Naive B cell (primary cell): ENCODE data around the gene LRRC75A. TPM values are rescaled to one million over a fixed set of nuclear protein-coding genes. Genes with fewer than 3 reads are reported as not detected.
A peak's percentile ranks its signal among the peaks of the same experiment; 100 is the strongest.

Source experiments
- ATAC-seq, 2 donors: fragments of 150-1000 bp; cut with Tn5 transposase; 2 replicates each; pipeline ENCODE4 v1.10.0; 2021; ENCODE audit warnings: low read depth in 2 of 2, mild to moderate bottlenecking in 2 of 2, moderate library complexity in 2 of 2
- DNase-seq: peaks from one replicate; pipeline ENCODE4 v3.0.0; 2022
- H3K27ac Mint-ChIP-seq, 6 donors: one replicate each; pipeline ENCODE4 v1.8.0; 2020 to 2022; ENCODE audit warnings: mild to moderate bottlenecking in 6 of 6, mixed read lengths in 6 of 6, moderate library complexity in 5 of 6, inconsistent platforms in 2 of 6
- H3K27me3 Mint-ChIP-seq, 3 donors: one replicate each; pipeline ENCODE4 v1.8.0; 2021 to 2022; ENCODE audit warnings: mixed read lengths in 3 of 3, mild to moderate bottlenecking in 1 of 3
- H3K36me3 Mint-ChIP-seq, 2 donors: one replicate each; pipeline ENCODE4 v1.8.0; 2020 to 2022; ENCODE audit warnings: mixed read lengths in 2 of 2, inconsistent platforms in 1 of 2, mild to moderate bottlenecking in 1 of 2
- H3K4me1 Mint-ChIP-seq, 3 donors: one replicate each; pipeline ENCODE4 v1.8.0; 2020 to 2022; ENCODE audit warnings: mixed read lengths in 3 of 3, inconsistent platforms in 1 of 3, mild to moderate bottlenecking in 1 of 3, moderate library complexity in 1 of 3
- H3K4me3 Mint-ChIP-seq, 8 donors: one replicate each; pipeline ENCODE4 v1.8.0; 2020 to 2022; ENCODE audit warnings: mild to moderate bottlenecking in 8 of 8, mixed read lengths in 8 of 8, moderate library complexity in 8 of 8, inconsistent platforms in 2 of 8
- H3K9me3 Mint-ChIP-seq, 7 donors: one replicate each; pipeline ENCODE4 v1.8.0; 2020 to 2022; ENCODE audit warnings: mixed read lengths in 7 of 7, mild to moderate bottlenecking in 5 of 7, inconsistent platforms in 2 of 7, moderate library complexity in 1 of 7
- polyA plus RNA-seq, 6 donors: library from polyadenylated mRNA; unstranded; fragments of 300-500 nt; fragmentation: Illumina TruSeq; gene quantifications; one replicate each; pipeline ENCODE4 v1.2.3, GENCODE V29; 2021; ENCODE audit warnings: low read depth in 6 of 6

LRRC75A gene
- polyA plus RNA-seq, 6 donors from 2014 or later: 0.21 to 1.9 (median 1.1) TPM

- Mint-ChIP-seq H3K27me3 (no peaks in the 10 kb centered on the region), H3K9me3 (no peaks in the 10 kb centered on the region), H3K4me1 (peaks cover 0 to 6% (median 3%) of the 10 kb centered on the region in 3 donors), H3K4me3 (no peak overlapping the region), H3K27ac (peak overlapping the region in 1 of 6 donors; percentile 42), H3K36me3 (peaks cover 5 to 12% of the 10 kb centered on the region in 2 donors)
- ATAC-seq (no peak), DNase-seq (no peak)
Observed at GRCh38 chr17:16425202-16425601, 66.8 kb downstream of the LRRC75A start.

- ATAC-seq (no peak), DNase-seq (no peak)
- no peaks in the 10 kb centered on the region for H3K27me3 Mint-ChIP-seq
- H3K4me1 Mint-ChIP-seq: peaks cover 9 to 19% (median 13%) of the 10 kb centered on the region in 3 donors
- no peaks in the 10 kb centered on the region for H3K36me3 Mint-ChIP-seq
- no peak overlapping the region for H3K4me3 Mint-ChIP-seq
- no peaks in the 10 kb centered on the region for H3K9me3 Mint-ChIP-seq
- peak overlapping the region in 1 of 6 donors; percentile 38 for H3K27ac Mint-ChIP-seq
Observed at GRCh38 chr17:16423226-16423872, 68.6 kb downstream of the LRRC75A start.

- ATAC-seq (no peak), DNase-seq (no peak)
- Mint-ChIP-seq H3K9me3 (no peaks in the 10 kb centered on the region), H3K4me3 (no peak overlapping the region), H3K27ac (no peak overlapping the region), H3K4me1 (peaks cover 9 to 23% (median 17%) of the 10 kb centered on the region in 3 donors), H3K36me3 (no peaks in the 10 kb centered on the region), H3K27me3 (no peaks in the 10 kb centered on the region)
Observed at GRCh38 chr17:16422416-16422815, 69.6 kb downstream of the LRRC75A start.

- H3K4me1 Mint-ChIP-seq: peaks cover 19 to 45% (median 34%) of the 10 kb centered on the region in 3 donors
- no peak for DNase-seq
- no peaks in the 10 kb centered on the region for H3K9me3 Mint-ChIP-seq
- H3K27me3 Mint-ChIP-seq: no peaks in the 10 kb centered on the region
- H3K27ac Mint-ChIP-seq: peak overlapping the region in 2 of 6 donors; percentile 50 to 72
- H3K4me3 Mint-ChIP-seq: no peak overlapping the region
- ATAC-seq: no peak
- H3K36me3 Mint-ChIP-seq: no peaks in the 10 kb centered on the region
Observed at GRCh38 chr17:16419929-16420271, 72.1 kb downstream of the LRRC75A start.

GRCh38 chr17:16419074-16419928 is 72.7 kb downstream of the LRRC75A start:
- Mint-ChIP-seq H3K4me3 (peak overlapping the region in 4 of 8 donors; percentile 41 to 68 (median 55)), H3K27me3 (no peaks in the 10 kb centered on the region), H3K36me3 (no peaks in the 10 kb centered on the region), H3K9me3 (no peaks in the 10 kb centered on the region), H3K4me1 (peaks cover 24 to 51% (median 38%) of the 10 kb centered on the region in 3 donors), H3K27ac (peak overlapping the region in 3 of 6 donors; percentile 29 to 74 (median 50))
- ATAC-seq (no peak), DNase-seq (no peak)

- Mint-ChIP-seq H3K36me3 (no peaks in the 10 kb centered on the region), H3K4me1 (peaks cover 27 to 54% (median 38%) of the 10 kb centered on the region in 3 donors), H3K9me3 (no peaks in the 10 kb centered on the region), H3K27me3 (no peaks in the 10 kb centered on the region), H3K27ac (peak overlapping the region in 2 of 6 donors; percentile 16 to 50), H3K4me3 (peak overlapping the region in 1 of 8 donors; percentile 68)
- DNase-seq: no peak
- ATAC-seq: no peak
Observed at GRCh38 chr17:16418685-16419068, 73.3 kb downstream of the LRRC75A start.

GRCh38 chr17:16417896-16418684 is 73.9 kb downstream of the LRRC75A start:
- Mint-ChIP-seq H3K9me3 (no peaks in the 10 kb centered on the region), H3K36me3 (no peaks in the 10 kb centered on the region), H3K4me3 (peak overlapping the region in 5 of 8 donors; percentile 26 to 69 (median 51)), H3K27me3 (no peaks in the 10 kb centered on the region), H3K4me1 (peaks cover 27 to 54% (median 38%) of the 10 kb centered on the region in 3 donors), H3K27ac (peak overlapping the region in 3 of 6 donors; percentile 16 to 50 (median 50))
- ATAC-seq: no peak
- no peak for DNase-seq

- no peak for DNase-seq
- no peaks in the 10 kb centered on the region for H3K27me3 Mint-ChIP-seq
- no peaks in the 10 kb centered on the region for H3K9me3 Mint-ChIP-seq
- H3K4me1 Mint-ChIP-seq: peaks cover 27 to 54% (median 38%) of the 10 kb centered on the region in 3 donors
- peak overlapping the region in 5 of 8 donors; percentile 54 to 97 (median 90) for H3K4me3 Mint-ChIP-seq
- ATAC-seq: no peak
- H3K27ac Mint-ChIP-seq: peak overlapping the region in 4 of 6 donors; percentile 92 to 99 (median 98)
- H3K36me3 Mint-ChIP-seq: no peaks in the 10 kb centered on the region
Observed at GRCh38 chr17:16417399-16417798, 74.6 kb downstream of the LRRC75A start.

GRCh38 chr17:16415031-16415924 is 76.7 kb downstream of the LRRC75A start, which contains the start of gene TRPV2:
Gene TRPV2 (plus strand): TSS chr17:16415571. CDS start chr17:16417669, 2,098 bp downstream.
- ATAC-seq (peak; percentile 53 to 56), DNase-seq (peak; percentile 46)
- Mint-ChIP-seq H3K4me3 (peak within 1 kb of the TSS; percentile 90 to 98 (median 96)), H3K27me3 (no peaks in the 10 kb centered on the region), H3K4me1 (peaks cover 27 to 49% (median 38%) of the 10 kb centered on the region in 3 donors), H3K27ac (peak within 1 kb of the TSS; percentile 92 to 99 (median 98)), H3K9me3 (no peaks in the 10 kb centered on the region), H3K36me3 (no peaks in the 10 kb centered on the region)

GRCh38 chr17:16407911-16408588 is 83.9 kb downstream of the LRRC75A start:
- Mint-ChIP-seq H3K27ac (peak overlapping the region in 2 of 6 donors; percentile 7 to 70), H3K36me3 (no peaks in the 10 kb centered on the region), H3K4me1 (peaks cover 9 to 18% (median 14%) of the 10 kb centered on the region in 3 donors), H3K27me3 (peaks cover 8 to 35% (median 24%) of the 10 kb centered on the region in 3 donors), H3K9me3 (no peaks in the 10 kb centered on the region), H3K4me3 (peak overlapping the region; percentile 27 to 66 (median 49))
- ATAC-seq (peak; percentile 40 to 82), DNase-seq (no peak)

GRCh38 chr17:16406742-16407674 is 85.0 kb downstream of the LRRC75A start:
- Mint-ChIP-seq H3K27ac (peak overlapping the region in 1 of 6 donors; percentile 82), H3K4me3 (peak overlapping the region in 7 of 8 donors; percentile 28 to 78 (median 47)), H3K9me3 (no peaks in the 10 kb centered on the region), H3K4me1 (peaks cover 9 to 18% (median 14%) of the 10 kb centered on the region in 3 donors), H3K27me3 (peaks cover 9 to 40% (median 24%) of the 10 kb centered on the region in 3 donors), H3K36me3 (no peaks in the 10 kb centered on the region)
- ATAC-seq (peak in 1 of 2 donors; percentile 25), DNase-seq (no peak)
